CD4-positive, CD25-positive, alpha-beta regulatory T cell (primary cell): ENCODE data around the gene BFSP2. TPM values are rescaled to one million over a fixed set of nuclear protein-coding genes. Genes with fewer than 3 reads are reported as not detected.

Source experiments
- ATAC-seq, 2 donors: fragments of 150-1000 bp; cut with Tn5 transposase; one replicate each; pipeline ENCODE4 v1.10.0; 2021; ENCODE audit warnings: low read depth in 2 of 2, moderate number of reproducible peaks in 2 of 2, moderate library complexity in 1 of 2
- DNase-seq, 3 donors: peaks; one replicate each; pipeline versions ENCODE4 v3.0.0 to v3.0.0-alpha.2; 2012 to 2022; ENCODE audit warnings: mixed read lengths in 1 of 3
- H3K27ac ChIP-seq: one replicate; pipeline ENCODE4 v1.7.0; 2013; ENCODE audit warnings: mild to moderate bottlenecking, low read length; ENCODE audit not compliant: insufficient read depth, poor library complexity, severe bottlenecking
- H3K27me3 ChIP-seq: one replicate; pipeline ENCODE4 v1.7.0; 2013; ENCODE audit warnings: low read length; ENCODE audit not compliant: control insufficient read depth, insufficient read depth
- H3K36me3 ChIP-seq: one replicate; pipeline ENCODE4 v1.7.0; 2013; ENCODE audit warnings: mild to moderate bottlenecking, low read length, moderate library complexity; ENCODE audit not compliant: control insufficient read depth, insufficient read depth
- H3K4me1 ChIP-seq: 2 replicates; pipeline ENCODE4 v1.7.0; 2013; ENCODE audit warnings: mild to moderate bottlenecking, low read length; ENCODE audit not compliant: insufficient read depth, control insufficient read depth, poor library complexity, severe bottlenecking
- H3K4me3 ChIP-seq: one replicate; pipeline ENCODE4 v1.7.0; 2013; ENCODE audit warnings: low read depth, mild to moderate bottlenecking, low read length, moderate library complexity
- H3K9me3 ChIP-seq, 2 experiments: 1 replicate in 1 of 2; 2 replicates in 1 of 2; pipeline ENCODE4 v1.7.0; 2013; ENCODE audit warnings: low read length in 2 of 2, mild to moderate bottlenecking in 1 of 2, moderate library complexity in 1 of 2; ENCODE audit not compliant: control insufficient read depth in 2 of 2
- H3K27ac Mint-ChIP-seq, 3 donors: one replicate each; pipeline ENCODE4 v1.8.0; 2020 to 2022; ENCODE audit warnings: mild to moderate bottlenecking in 3 of 3, mixed read lengths in 3 of 3, moderate library complexity in 2 of 3
- H3K27me3 Mint-ChIP-seq: one replicate; pipeline ENCODE4 v1.8.0; 2022; ENCODE audit warnings: mild to moderate bottlenecking, mixed read lengths
- H3K36me3 Mint-ChIP-seq: one replicate; pipeline ENCODE4 v1.8.0; 2020; ENCODE audit warnings: mixed read lengths
- H3K4me1 Mint-ChIP-seq, 4 donors: one replicate each; pipeline ENCODE4 v1.8.0; 2020 to 2022; ENCODE audit warnings: mixed read lengths in 4 of 4, mild to moderate bottlenecking in 1 of 4
- H3K4me3 Mint-ChIP-seq, 4 donors: one replicate each; pipeline ENCODE4 v1.8.0; 2020 to 2022; ENCODE audit warnings: mild to moderate bottlenecking in 4 of 4, mixed read lengths in 4 of 4, moderate library complexity in 3 of 4
- H3K9me3 Mint-ChIP-seq, 7 donors: one replicate each; pipeline ENCODE4 v1.8.0; 2020 to 2022; ENCODE audit warnings: mixed read lengths in 7 of 7, mild to moderate bottlenecking in 3 of 7, moderate library complexity in 2 of 7
- polyA plus RNA-seq, 4 donors: library from polyadenylated mRNA; unstranded; fragments of 300-500 nt; fragmentation: Illumina TruSeq; gene quantifications; one replicate each; pipeline ENCODE4 v1.2.3, GENCODE V29; 2021
- total RNA-seq: library from RNA; stranded (reverse); gene quantifications from one replicate; pipeline ENCODE4 v1.2.3, GENCODE V29; 2022

The BFSP2 gene
- total and polyA plus RNA-seq, 5 donors from 2014 or later: 6.6 to 41.1 (median 20.4) TPM

DNA sequence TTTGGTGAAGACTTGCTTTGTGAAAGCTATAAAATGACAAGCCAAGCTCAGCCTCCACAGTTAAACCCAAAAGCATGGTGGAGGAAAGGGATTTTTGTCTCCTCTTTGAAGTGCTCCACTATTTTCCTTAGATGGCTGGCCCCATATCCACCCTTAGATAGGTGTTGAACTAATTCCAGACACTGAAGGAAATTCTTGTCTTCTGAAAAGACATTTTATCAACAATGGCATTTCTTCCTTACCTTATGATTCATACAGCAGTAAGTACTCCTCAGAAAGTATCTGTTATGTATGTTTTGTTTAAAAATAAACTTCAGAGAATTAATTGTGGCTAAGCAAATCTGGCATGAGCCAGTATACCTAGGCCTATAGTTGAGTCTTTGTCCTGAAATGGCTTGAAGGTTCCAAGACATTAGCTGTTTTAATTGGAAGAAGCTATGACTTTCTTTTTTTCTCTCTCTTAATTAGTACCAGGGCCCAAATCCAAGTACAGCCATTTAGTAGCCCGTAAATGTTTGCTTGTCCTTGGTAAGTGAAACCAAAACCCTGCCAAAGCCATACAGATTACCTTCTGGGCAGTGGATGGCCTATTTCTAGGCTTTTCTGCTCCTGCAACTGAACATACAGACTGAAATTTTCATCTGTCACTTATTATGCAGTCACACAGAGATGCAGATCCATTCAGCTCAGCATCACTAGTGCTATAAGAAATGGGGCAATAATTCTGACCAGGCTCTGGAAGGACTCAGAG lies 5.1 kb upstream of the BFSP2 start:
- Histone ChIP-seq H3K4me3 (no peak overlapping the region), H3K9me3 (no peaks in the 10 kb centered on the region), H3K36me3 (no peaks in the 10 kb centered on the region), H3K27ac (no peak overlapping the region), H3K4me1 (no peaks in the 10 kb centered on the region), H3K27me3 (no peaks in the 10 kb centered on the region)
- no peaks in the 10 kb centered on the region for H3K27me3 Mint-ChIP-seq
- ATAC-seq (no peak), DNase-seq (no peak)
- peaks cover 0 to 14% (median 5%) of the 10 kb centered on the region in 4 donors for H3K4me1 Mint-ChIP-seq
- H3K4me3 Mint-ChIP-seq: no peak overlapping the region
- peaks cover 0 to 2% (median 0%) of the 10 kb centered on the region in 7 donors for H3K9me3 Mint-ChIP-seq
- peak overlapping the region in 2 of 3 donors; percentile 7 to 52 for H3K27ac Mint-ChIP-seq
- H3K36me3 Mint-ChIP-seq: no peaks in the 10 kb centered on the region

DNA sequence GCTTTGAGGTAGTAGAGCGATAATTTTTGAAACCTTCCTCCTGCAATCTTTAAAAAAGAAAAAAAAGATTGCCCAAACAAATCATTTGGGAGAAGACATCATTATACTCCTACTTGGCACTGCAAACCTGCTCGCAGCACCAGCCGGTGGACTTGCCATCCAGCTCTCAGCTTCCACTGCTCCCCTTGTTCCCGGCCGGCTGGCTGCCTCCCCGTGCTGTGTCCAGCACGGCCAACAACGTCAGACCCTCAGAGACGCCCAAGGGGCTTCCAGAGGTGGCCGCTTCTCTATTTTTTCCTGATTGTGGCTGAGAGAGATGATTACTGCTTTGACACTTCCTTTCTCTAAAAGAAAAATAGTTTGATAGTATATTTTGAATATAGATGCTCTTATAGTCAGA lies 3.0 kb upstream of the BFSP2 start:
- Mint-ChIP-seq H3K27ac (no peak overlapping the region), H3K9me3 (peaks cover 0 to 2% (median 0%) of the 10 kb centered on the region in 7 donors), H3K36me3 (no peaks in the 10 kb centered on the region), H3K4me1 (peaks cover 0 to 12% (median 5%) of the 10 kb centered on the region in 4 donors), H3K4me3 (no peak overlapping the region), H3K27me3 (no peaks in the 10 kb centered on the region)
- no peaks in the 10 kb centered on the region for H3K27me3 ChIP-seq
- no peaks in the 10 kb centered on the region for H3K9me3 ChIP-seq
- H3K36me3 ChIP-seq: no peaks in the 10 kb centered on the region
- no peak overlapping the region for H3K4me3 ChIP-seq
- H3K4me1 ChIP-seq: no peaks in the 10 kb centered on the region
- no peak for ATAC-seq
- DNase-seq: no peak
- H3K27ac ChIP-seq: no peak overlapping the region

DNA sequence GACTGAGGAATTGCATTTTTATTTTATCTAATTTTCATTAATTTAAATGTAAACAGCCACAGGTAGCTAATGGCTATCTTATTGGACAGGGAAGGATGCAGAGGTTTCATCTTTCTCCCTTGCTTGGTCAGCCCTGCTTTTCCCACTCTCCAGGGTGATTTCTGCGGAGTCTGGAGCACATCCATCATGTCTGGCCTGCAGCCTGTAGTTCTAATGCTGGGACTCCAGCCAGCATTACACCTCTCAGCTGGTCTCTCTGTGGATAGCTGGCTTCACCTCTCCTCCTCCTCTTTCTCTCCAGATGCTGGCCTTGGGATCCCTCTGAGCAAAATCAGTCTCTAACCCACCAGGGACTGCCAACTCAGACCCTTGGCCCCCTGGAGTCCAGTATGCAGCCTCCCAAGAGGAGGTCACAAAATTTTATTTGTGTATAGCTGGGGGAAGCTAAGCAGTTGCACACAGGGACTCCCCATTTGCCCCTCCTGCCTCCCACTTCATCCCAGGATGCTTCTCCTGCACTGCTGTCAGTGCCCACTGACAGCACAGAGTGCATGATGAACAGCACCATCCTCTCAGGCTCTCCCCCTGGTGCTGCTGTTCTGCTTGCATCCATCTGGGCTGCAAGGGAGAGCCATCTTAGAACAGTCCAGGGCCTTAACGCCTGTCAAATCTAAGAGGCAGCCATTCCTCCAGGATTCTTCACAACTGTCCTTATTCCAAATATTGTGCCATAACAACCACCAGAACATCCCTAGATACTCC lies 1.7 kb downstream of the BFSP2 start:
- no peaks in the 10 kb centered on the region for H3K4me1 ChIP-seq

DNA sequence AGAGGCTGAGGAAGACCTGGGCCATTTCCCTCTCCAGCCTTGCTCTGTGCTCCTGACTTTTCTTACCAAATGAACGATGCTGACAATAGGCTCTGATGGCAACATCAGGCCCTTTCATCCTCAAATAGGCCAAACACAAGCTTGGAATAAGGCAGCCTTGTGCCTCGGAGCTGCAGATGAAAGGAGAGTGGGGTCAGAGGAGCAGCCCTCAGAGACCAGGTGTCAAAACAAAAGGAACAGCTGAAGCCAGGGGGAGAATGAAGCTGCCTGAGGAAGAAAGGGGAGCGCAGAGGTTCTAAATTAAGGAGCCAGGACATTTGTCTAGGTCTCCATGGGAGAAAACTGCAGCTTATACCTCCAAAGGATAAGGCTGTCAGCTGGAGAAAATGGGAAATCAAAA lies 5.1 kb downstream of the BFSP2 start:
- H3K27ac ChIP-seq: no peak overlapping the region
- no peaks in the 10 kb centered on the region for H3K27me3 Mint-ChIP-seq
- peaks cover 0 to 2% (median 0%) of the 10 kb centered on the region in 7 donors for H3K9me3 Mint-ChIP-seq
- H3K27me3 ChIP-seq: no peaks in the 10 kb centered on the region
- no peaks in the 10 kb centered on the region for H3K4me1 Mint-ChIP-seq
- H3K36me3 Mint-ChIP-seq: no peaks in the 10 kb centered on the region
- no peaks in the 10 kb centered on the region for H3K36me3 ChIP-seq
- no peaks in the 10 kb centered on the region for H3K4me1 ChIP-seq
- ATAC-seq (no peak), DNase-seq (no peak)
- no peaks in the 10 kb centered on the region for H3K9me3 ChIP-seq
- H3K4me3 Mint-ChIP-seq: no peak overlapping the region
- peak overlapping the region in 1 of 3 donors; percentile 61 for H3K27ac Mint-ChIP-seq
- no peak overlapping the region for H3K4me3 ChIP-seq

More for the DNA sequence above, 1.7 kb downstream of the BFSP2 start:
- Mint-ChIP-seq H3K36me3 (no peaks in the 10 kb centered on the region), H3K4me1 (no peaks in the 10 kb centered on the region), H3K27ac (no peak overlapping the region), H3K9me3 (peaks cover 0 to under 1% (median 0%) of the 10 kb centered on the region in 7 donors), H3K4me3 (no peak overlapping the region), H3K27me3 (no peaks in the 10 kb centered on the region)
- H3K27ac ChIP-seq: no peak overlapping the region
- no peaks in the 10 kb centered on the region for H3K36me3 ChIP-seq
- H3K4me3 ChIP-seq: no peak overlapping the region
- no peaks in the 10 kb centered on the region for H3K27me3 ChIP-seq
- DNase-seq: no peak
- no peak for ATAC-seq
- H3K9me3 ChIP-seq: no peaks in the 10 kb centered on the region

GRCh38 chr3:133408366-133408765 lies 8.5 kb downstream of the BFSP2 start:
- ATAC-seq: no peak

DNA sequence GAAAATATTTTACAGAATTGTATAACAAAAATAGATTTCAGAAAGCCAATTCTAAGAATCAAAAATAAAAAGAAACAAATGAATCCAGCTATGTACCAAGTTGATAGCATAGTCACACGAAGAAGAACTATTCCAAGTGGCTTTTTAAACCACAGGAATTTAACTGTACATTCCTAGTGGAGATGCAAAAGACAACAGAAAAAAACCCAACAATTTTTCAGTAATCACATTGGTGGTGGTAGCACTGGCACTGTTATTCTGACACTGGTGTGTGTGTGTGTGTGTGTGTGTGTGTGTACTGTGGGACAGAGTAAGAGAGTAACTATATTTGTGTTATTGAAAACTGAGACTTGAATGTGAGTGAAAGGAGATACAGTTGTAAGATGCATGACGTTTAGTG lies 9.1 kb downstream of the BFSP2 start:
- DNase-seq (no peak), ATAC-seq (no peak)
- H3K4me1 ChIP-seq: no peaks in the 10 kb centered on the region
- Mint-ChIP-seq H3K4me3 (no peak overlapping the region), H3K27me3 (peaks cover 4% of the 10 kb centered on the region), H3K36me3 (no peaks in the 10 kb centered on the region), H3K9me3 (peaks cover 0 to 2% (median 0%) of the 10 kb centered on the region in 7 donors), H3K27ac (no peak overlapping the region), H3K4me1 (peaks cover 0 to 7% (median 0%) of the 10 kb centered on the region in 4 donors)
- no peaks in the 10 kb centered on the region for H3K27me3 ChIP-seq
- H3K36me3 ChIP-seq: no peaks in the 10 kb centered on the region
- H3K4me3 ChIP-seq: no peak overlapping the region
- H3K27ac ChIP-seq: no peak overlapping the region
- H3K9me3 ChIP-seq: no peaks in the 10 kb centered on the region

More at GRCh38 chr3:133408366-133408765, 8.5 kb downstream of the BFSP2 start:
- Mint-ChIP-seq H3K36me3 (no peaks in the 10 kb centered on the region), H3K4me3 (no peak overlapping the region), H3K27ac (no peak overlapping the region), H3K9me3 (peaks cover 0 to 2% (median 0%) of the 10 kb centered on the region in 7 donors), H3K27me3 (peaks cover 4% of the 10 kb centered on the region), H3K4me1 (peaks cover 0 to 3% (median 0%) of the 10 kb centered on the region in 4 donors)
- H3K4me1 ChIP-seq: no peaks in the 10 kb centered on the region
- no peaks in the 10 kb centered on the region for H3K9me3 ChIP-seq
- H3K27me3 ChIP-seq: no peaks in the 10 kb centered on the region
- H3K4me3 ChIP-seq: no peak overlapping the region
- DNase-seq: no peak
- no peak overlapping the region for H3K27ac ChIP-seq
- no peaks in the 10 kb centered on the region for H3K36me3 ChIP-seq

DNA sequence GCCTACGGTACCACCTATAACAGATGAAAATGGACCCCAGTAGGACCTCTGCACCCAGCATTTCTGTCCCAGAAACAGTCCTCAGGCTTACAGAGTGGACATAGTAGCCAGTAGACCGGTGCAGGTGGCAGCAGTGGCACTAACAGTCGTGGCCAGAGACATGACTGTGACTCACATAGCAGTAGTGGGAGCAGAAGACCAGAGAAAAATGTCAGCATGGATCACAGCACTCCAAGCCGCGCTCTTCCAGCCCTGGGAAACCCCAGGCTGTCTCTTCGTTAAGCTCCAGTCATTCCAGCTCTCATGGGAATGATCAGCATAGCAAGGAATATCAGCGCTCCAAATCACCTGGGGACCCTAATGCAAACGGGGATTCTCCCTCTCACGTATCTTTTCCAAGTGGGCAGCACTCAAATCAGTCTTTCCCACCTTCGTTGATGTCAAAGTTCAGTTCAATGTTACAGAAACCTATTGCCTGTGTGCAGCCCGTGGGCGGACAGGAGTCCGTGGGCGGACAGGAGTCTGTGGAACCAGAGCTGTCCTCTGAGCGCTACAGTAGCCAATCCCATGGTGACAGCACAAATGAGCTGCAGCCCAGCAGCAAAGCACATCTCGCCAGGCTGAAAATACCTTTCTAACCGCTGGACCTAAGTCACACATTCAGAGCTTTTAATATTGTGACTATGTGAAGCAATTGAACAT lies 10.5 kb downstream of the BFSP2 start:
- Mint-ChIP-seq H3K27ac (no peak overlapping the region), H3K27me3 (peaks cover 4% of the 10 kb centered on the region), H3K9me3 (peaks cover 0 to 2% (median 0%) of the 10 kb centered on the region in 7 donors), H3K4me3 (no peak overlapping the region), H3K36me3 (no peaks in the 10 kb centered on the region), H3K4me1 (peaks cover 0 to 7% (median 0%) of the 10 kb centered on the region in 4 donors)
- DNase-seq (no peak), ATAC-seq (no peak)
- Histone ChIP-seq H3K27me3 (no peaks in the 10 kb centered on the region), H3K9me3 (no peaks in the 10 kb centered on the region), H3K27ac (no peak overlapping the region), H3K36me3 (no peaks in the 10 kb centered on the region), H3K4me3 (no peak overlapping the region), H3K4me1 (no peaks in the 10 kb centered on the region)
